Measurements from ENCODE around the gene PGD. TPM values are rescaled to one million over a fixed set of nuclear protein-coding genes. Genes with fewer than 3 reads are reported as not detected.
A peak's percentile ranks its signal among the peaks of the same experiment; 100 is the strongest.
"Not testable (repeated sequence)": the region's sequence is repeated elsewhere in the genome, so short reads cannot be mapped to it uniquely, and the experiment has no call there.

Gene PGD
- polyA plus RNA-seq, 1 experiment = 155 TPM

DNA sequence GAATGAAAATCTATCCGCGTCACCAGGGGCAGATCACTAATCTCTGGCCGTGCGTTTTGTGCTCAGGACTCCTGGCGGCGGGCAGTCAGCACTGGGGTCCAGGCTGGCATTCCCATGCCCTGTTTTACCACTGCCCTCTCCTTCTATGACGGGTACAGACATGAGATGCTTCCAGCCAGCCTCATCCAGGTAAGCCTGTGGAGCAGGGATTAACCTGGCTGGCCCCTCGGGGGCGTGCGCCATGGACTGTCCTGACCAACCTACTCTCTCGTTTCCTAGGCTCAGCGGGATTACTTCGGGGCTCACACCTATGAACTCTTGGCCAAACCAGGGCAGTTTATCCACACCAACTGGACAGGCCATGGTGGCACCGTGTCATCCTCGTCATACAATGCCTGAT lies 20.5 kb downstream of the PGD start:
- ChIA-PET POLR2A (no interaction called here), CTCF (interaction anchor here (1.4 kb wide), 1 partner anchor 32 kb away, joined by 3 read pairs; no protein-coding TSS in a partner anchor)
- TF ChIP-seq, protein P1, sequence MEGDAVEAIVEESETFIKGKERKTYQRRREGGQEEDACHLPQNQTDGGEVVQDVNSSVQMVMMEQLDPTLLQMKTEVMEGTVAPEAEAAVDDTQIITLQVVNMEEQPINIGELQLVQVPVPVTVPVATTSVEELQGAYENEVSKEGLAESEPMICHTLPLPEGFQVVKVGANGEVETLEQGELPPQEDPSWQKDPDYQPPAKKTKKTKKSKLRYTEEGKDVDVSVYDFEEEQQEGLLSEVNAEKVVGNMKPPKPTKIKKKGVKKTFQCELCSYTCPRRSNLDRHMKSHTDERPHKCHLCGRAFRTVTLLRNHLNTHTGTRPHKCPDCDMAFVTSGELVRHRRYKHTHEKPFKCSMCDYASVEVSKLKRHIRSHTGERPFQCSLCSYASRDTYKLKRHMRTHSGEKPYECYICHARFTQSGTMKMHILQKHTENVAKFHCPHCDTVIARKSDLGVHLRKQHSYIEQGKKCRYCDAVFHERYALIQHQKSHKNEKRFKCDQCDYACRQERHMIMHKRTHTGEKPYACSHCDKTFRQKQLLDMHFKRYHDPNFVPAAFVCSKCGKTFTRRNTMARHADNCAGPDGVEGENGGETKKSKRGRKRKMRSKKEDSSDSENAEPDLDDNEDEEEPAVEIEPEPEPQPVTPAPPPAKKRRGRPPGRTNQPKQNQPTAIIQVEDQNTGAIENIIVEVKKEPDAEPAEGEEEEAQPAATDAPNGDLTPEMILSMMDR (IDR thresholded peaks at IDR 0.05; ENCODE audit: low read depth, low read length) = no peak
- no peaks in the 10 kb centered on the region for H3K27me3 ChIP-seq (ENCODE audit: control insufficient read depth, insufficient read depth, low read length)
- no peak for DNase-seq (ENCODE audit: low read depth, low spot score)
- H3K9me3 ChIP-seq (ENCODE audit: control insufficient read depth, insufficient read depth, low read length) = no peaks in the 10 kb centered on the region
- no peak overlapping the region for H3K4me3 ChIP-seq (ENCODE audit: low read depth, low read length)
- H3K27ac ChIP-seq (ENCODE audit: low read depth, low read length) = no peak overlapping the region

DNA sequence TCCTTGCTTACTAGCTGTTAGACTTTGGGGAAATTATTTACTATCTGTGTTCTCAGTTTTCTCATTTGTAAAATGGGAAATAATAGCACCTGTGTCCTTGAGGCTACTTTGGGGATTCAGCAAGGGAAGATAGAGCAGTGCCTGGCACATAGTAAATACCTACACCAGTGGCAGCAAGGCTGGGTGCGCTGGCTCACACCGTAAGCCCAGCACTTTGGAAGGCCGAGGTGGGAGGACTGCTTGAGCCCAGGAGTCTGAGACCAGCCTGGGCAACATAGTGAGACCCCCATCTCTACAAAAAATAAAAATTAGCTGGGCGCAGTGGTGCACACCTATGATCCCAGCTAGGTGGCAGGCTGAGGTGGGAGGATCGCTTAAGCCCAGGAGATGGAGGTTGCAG lies 22.8 kb downstream of the PGD start:
- ChIA-PET POLR2A (no interaction called here), CTCF (no interaction called here)
- TF ChIP-seq, protein P1 (IDR thresholded peaks at IDR 0.05; ENCODE audit: low read depth, low read length) = no peak
- no peaks in the 10 kb centered on the region for H3K27me3 ChIP-seq (ENCODE audit: control insufficient read depth, insufficient read depth, low read length)
- no peaks in the 10 kb centered on the region for H3K9me3 ChIP-seq (ENCODE audit: control insufficient read depth, insufficient read depth, low read length)
- H3K27ac ChIP-seq (ENCODE audit: low read depth, low read length) = no peak overlapping the region
- no peak for DNase-seq (ENCODE audit: low read depth, low spot score)
- no peak overlapping the region for H3K4me3 ChIP-seq (ENCODE audit: low read depth, low read length)

DNA sequence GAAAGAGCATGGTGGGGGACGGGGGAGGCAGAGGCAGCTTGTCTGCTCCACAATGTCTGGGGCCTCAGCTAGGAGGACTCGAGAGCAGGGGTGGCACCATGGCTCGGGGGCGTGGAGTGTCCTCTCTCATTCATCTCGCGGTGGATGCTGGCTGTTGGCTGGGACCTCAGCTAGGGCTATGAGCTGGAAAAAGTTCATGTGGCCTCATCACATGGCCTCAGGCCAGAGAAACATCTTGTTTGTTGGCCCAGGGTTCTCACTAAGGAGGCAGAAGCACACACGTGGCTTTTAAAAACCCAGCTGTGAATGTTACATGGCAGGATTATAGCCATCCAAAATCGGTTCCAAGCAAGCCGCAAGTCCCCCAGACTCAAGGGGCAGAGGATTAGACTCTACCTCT lies 25.2 kb downstream of the PGD start:
- H3K9me3 ChIP-seq (ENCODE audit: control insufficient read depth, insufficient read depth, low read length) = no peaks in the 10 kb centered on the region
- TF ChIP-seq, protein P1 (IDR thresholded peaks at IDR 0.05; ENCODE audit: low read depth, low read length) = no peak
- POLR2A ChIA-PET = interaction anchor here (0.5 to 1.0 kb wide), 5 partner anchors 9 to 660 kb away, joined by 3 to 6 read pairs (median 3); no protein-coding TSS in a partner anchor
- peak overlapping the region; percentile 61 for H3K27ac ChIP-seq (ENCODE audit: low read depth, low read length)
- H3K4me3 ChIP-seq (ENCODE audit: low read depth, low read length) = no peak overlapping the region
- no peaks in the 10 kb centered on the region for H3K27me3 ChIP-seq (ENCODE audit: control insufficient read depth, insufficient read depth, low read length)
- DNase-seq (ENCODE audit: low read depth, low spot score) = no peak
- CTCF ChIA-PET = interaction anchor here (1.1 to 3.5 kb wide), 2 partner anchors 36 to 46 kb away, joined by 5 to 27 read pairs; no protein-coding TSS in a partner anchor

DNA sequence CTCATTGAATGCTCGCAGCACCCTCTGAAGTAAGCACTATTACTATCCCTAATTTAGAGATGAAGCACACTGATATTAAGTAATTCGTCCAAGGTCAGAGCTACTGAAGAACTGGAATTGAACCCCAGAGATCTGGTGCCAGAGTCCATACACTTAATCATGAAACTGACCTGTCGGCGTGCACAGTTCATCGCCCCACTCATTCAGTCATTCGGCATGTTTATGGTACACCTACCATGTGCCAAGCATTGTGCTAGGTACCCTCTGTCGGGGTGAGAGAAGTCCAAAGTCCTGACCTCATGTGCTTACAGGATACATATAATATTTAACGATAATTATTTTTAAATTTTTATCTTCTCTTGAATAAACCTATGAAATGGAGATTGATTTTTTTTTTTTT lies 25.8 kb downstream of the PGD start:
- no peak for DNase-seq (ENCODE audit: low read depth, low spot score)
- Histone ChIP-seq H3K27ac (ENCODE audit: low read depth, low read length) (no peak overlapping the region), H3K27me3 (ENCODE audit: control insufficient read depth, insufficient read depth, low read length) (no peaks in the 10 kb centered on the region), H3K4me3 (ENCODE audit: low read depth, low read length) (no peak overlapping the region), H3K9me3 (ENCODE audit: control insufficient read depth, insufficient read depth, low read length) (no peaks in the 10 kb centered on the region)
- POLR2A ChIA-PET = interaction anchor here (0.6 to 1.0 kb wide), 3 partner anchors 9 to 26 kb away, joined by 3 to 6 read pairs (median 3); no protein-coding TSS in a partner anchor
- CTCF ChIA-PET = interaction anchor here (0.7 to 3.5 kb wide), 3 partner anchors 37 to 69 kb away, joined by 4 to 27 read pairs (median 5); no protein-coding TSS in a partner anchor
- TF ChIP-seq, protein P1 (IDR thresholded peaks at IDR 0.05; ENCODE audit: low read depth, low read length) = no peak

DNA sequence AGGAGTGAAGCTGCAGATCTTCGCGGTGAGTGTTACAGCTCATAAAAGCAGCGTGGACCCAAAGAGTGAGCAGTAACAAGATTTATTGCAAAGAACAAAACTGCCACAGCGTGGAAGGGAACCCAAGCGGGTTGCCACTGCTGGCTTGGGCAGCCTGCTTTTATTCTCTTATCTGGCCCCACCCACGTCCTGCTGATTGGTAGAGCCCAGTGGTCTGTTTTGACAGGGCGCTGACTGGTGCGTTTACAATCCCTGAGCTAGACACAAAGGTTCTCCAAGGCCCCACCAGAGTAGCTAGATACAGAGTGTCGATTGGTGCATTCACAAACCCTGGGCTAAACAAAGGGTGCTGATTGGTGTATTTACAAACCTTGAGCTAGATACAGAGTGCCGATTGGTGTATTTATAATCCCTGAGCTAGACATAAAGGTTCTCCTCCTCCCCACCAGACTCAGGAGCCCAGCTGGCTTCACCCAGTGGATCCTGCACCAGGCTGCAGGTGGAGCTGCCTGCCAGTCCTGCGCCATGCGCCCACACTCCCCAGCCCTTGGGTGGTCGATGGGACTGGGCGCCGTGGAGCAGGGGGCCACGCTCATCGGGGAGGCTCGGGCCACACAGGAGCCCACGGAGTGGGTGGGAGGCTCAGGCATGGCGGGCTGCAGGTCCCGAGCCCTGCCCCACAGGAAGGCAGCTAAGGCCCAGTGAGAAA lies 27.1 kb downstream of the PGD start:
- DNase-seq (ENCODE audit: low read depth, low spot score); POLR2A ChIA-PET; H3K27ac ChIP-seq (ENCODE audit: low read depth, low read length); H3K9me3 ChIP-seq (ENCODE audit: control insufficient read depth, insufficient read depth, low read length); H3K27me3 ChIP-seq (ENCODE audit: control insufficient read depth, insufficient read depth, low read length); H3K4me3 ChIP-seq (ENCODE audit: low read depth, low read length): not testable (repeated sequence)
- CTCF ChIA-PET = interaction anchor here (1.3 to 3.5 kb wide), 2 partner anchors 48 to 68 kb away, joined by 4 to 27 read pairs; no protein-coding TSS in a partner anchor

DNA sequence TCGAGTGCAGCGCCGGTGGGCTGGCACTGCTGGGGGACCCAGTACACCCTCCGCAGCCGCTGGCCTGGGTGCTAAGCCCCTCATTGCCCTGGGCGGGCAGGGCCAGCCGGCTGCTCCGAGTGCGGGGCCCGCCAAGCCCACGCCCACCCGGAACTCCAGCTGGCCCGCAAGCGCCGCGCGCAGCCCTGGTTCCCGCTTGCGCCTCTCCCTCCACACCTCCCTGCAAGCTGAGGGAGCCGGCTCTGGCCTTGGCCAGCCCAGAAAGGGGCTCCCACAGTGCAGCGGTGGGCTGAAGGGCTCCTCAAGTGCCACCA lies 27.6 kb downstream of the PGD start:
- CTCF ChIA-PET = interaction anchor here (1.3 to 3.5 kb wide), 2 partner anchors 49 to 68 kb away, joined by 4 to 27 read pairs; no protein-coding TSS in a partner anchor

More for the DNA sequence above, 27.6 kb downstream of the PGD start:
- H3K27ac ChIP-seq (ENCODE audit: low read depth, low read length); POLR2A ChIA-PET; H3K27me3 ChIP-seq (ENCODE audit: control insufficient read depth, insufficient read depth, low read length); H3K9me3 ChIP-seq (ENCODE audit: control insufficient read depth, insufficient read depth, low read length); H3K4me3 ChIP-seq (ENCODE audit: low read depth, low read length); DNase-seq (ENCODE audit: low read depth, low spot score): not testable (repeated sequence)
